HG02642 (cell line): ENCODE data around the gene SUPT16H.

Experiments used
- ATAC-seq: cut with Tn5 transposase; IDR thresholded peaks from one replicate; pipeline ENCODE4 v1.9.1; 2021; ENCODE audit warnings: mild to moderate bottlenecking; ENCODE audit not compliant: unreplicated experiment, poor library complexity

The SUPT16H gene

GRCh38 chr14:21369949-21370679 is 13.7 kb downstream of the SUPT16H start:
- ATAC-seq: no peak

- no peak for ATAC-seq
Observed at GRCh38 chr14:21367582-21368144, 16.2 kb downstream of the SUPT16H start.

GRCh38 chr14:21356511-21356910 is 27.3 kb downstream of the SUPT16H start:
- no peak for ATAC-seq

DNA sequence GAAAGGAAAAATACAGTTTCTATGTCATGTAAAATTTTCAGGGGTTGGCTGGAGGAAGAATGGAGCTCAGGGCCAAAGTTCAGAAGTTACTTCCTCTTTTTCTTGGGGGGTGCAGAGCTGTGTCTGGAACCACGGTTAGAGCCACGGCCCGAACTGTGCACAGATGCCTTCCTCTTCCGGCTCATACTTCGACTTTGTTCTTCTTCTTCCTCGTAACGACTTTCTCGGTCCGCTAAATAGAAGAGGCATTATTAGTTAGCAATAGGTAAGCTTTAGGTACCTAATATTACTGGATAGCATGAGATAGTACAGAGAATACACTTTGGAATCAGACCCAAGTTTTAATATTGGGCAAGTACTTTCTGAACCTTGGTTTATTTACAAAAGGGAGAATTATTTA is 31.2 kb downstream of the SUPT16H start:
- peak; percentile 57 for ATAC-seq

DNA sequence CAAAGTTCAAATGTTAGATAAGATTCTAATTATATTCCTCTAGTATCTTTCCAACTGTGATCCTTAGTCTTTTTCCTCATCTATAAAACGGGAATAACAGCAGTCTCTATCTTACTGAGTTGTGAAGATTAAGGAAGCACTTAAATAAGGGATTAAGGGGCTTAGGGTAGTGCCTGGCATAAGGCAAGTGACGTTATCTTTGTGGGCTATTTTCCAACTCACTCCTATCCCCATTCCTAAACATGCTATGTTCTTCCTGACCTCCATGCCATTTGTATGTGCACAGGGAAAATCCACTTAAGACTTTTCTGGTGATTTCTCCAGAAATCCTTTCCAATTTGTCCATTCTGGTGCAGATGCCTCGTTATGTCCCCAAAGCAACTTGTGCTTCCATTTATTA is 33.3 kb downstream of the SUPT16H start:
- no peak for ATAC-seq

DNA sequence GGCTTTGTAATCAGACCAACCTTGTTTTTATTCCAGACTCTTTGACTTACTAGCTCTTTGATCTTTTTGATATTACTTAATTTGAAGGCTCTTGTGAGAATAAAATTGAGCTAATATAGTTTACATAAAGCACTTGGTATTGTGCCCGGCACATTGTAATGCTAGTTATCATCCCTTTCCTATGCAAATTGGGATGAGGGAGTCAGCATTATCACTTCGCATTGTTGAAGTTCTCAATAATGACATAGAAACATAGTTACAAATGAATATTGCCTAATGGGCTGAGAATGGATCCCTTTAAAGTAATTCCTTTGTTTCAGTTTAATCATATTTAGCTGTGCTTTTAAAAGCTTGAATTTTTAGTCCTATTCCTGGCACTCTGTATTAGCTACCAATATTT is 36.6 kb downstream of the SUPT16H start:
- no peak for ATAC-seq

GRCh38 chr14:21346532-21347135 is 37.2 kb downstream of the SUPT16H start:
- no peak for ATAC-seq

DNA sequence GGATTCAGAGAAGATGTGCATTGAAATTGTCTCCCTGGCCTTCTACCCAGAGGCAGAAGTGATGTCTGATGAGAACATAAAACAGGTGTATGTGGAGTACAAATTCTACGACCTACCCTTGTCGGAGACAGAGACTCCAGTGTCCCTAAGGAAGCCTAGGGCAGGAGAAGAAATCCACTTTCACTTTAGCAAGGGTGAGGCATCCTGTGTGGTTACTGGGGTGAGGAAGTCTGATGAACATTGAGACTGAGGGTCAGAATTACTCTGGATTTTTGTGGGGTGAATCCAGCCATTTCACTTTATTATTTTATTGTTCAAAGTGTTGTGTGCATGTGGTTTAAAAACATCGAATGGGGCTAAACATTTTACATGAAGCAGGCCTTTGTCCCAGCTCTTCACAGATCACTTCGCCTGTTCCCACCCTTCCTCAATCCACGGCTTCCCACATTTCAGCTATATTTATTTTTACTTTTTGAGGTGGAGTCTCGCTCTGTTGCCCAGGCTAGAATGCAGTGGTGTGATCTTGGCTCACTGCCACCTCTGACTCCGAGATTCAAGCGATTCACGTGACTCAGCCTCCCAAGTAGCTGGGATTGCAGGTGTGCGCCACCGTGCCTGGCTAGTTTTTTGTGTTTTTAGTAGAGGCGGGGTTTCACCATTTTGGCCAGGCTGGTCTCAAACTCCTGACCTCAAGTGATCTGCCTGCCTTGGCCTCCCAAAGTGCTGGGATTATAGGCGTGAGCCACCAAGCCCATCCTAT is 40.6 kb downstream of the SUPT16H start:
- ATAC-seq: no peak

GRCh38 chr14:21334202-21334906 is 49.5 kb downstream of the SUPT16H start:
- ATAC-seq: no peak

- no peak for ATAC-seq
Observed at GRCh38 chr14:21332950-21333349, 50.9 kb downstream of the SUPT16H start.

GRCh38 chr14:21326972-21327371 is 56.8 kb downstream of the SUPT16H start:
- no peak for ATAC-seq

GRCh38 chr14:21322716-21323115 is 61.1 kb downstream of the SUPT16H start:
- ATAC-seq: no peak

DNA sequence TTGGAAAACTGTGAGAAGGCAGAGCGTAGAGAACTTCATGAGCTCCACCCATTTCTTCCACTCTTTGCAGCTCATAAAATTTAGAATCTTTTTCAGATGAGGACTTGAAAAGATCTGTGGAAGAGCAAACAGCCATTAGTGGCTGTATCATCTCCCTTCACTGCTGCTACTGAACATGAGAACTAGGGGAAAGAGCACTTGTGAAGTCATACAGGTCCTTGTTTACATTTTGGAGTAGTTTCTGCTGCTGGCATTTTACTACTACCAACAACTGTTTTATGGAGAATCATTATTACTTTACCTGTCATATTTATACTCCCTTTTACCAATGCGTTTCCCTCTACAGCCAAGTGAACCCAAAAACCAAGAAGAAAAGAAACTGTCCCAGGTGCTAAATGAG is 62.9 kb downstream of the SUPT16H start:
- no peak for ATAC-seq

GRCh38 chr14:21317398-21317797 is 66.4 kb downstream of the SUPT16H start:
- no peak for ATAC-seq

DNA sequence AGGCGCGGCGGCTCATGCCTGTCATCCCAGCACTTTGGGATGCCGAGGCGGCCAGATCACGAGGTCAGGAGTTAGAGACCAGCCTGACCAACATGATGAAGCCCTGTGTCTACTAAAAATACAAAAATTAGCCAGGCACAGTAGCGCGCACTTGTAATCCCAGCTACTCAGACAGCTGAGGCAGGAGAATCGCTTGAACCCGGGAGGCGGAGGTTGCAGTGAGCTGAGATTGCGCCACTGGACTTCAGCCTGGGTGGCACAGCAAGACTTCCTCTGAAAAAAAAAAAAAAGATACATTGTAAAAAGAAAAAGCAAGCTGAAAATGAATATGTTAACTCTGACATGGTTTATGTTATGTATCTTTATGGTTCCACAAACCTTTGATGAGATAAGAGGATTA is 70.3 kb downstream of the SUPT16H start:
- ATAC-seq: no peak

GRCh38 chr14:21311614-21312013 is 72.2 kb downstream of the SUPT16H start:
- no peak for ATAC-seq

DNA sequence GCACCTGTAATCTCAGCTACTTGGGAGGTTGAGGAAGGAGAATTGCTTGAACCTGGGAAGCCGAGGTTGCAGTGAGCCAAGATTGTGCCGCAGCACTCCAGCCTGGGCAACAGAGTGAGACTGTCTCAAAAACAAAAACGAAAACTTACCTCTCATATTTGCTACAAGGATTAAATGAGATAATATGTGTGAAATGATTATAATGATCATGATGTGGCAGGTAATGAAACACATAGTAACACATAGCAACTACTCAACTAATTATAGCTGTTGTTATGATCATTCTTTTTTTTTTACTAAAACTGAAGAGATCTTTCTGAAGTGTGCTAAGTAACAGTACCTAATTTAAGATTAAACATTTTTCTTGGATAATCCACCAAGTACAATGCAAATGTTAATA is 73.9 kb downstream of the SUPT16H start:
- ATAC-seq: no peak

- ATAC-seq: no peak
Observed at GRCh38 chr14:21309238-21309636, 74.6 kb downstream of the SUPT16H start.

DNA sequence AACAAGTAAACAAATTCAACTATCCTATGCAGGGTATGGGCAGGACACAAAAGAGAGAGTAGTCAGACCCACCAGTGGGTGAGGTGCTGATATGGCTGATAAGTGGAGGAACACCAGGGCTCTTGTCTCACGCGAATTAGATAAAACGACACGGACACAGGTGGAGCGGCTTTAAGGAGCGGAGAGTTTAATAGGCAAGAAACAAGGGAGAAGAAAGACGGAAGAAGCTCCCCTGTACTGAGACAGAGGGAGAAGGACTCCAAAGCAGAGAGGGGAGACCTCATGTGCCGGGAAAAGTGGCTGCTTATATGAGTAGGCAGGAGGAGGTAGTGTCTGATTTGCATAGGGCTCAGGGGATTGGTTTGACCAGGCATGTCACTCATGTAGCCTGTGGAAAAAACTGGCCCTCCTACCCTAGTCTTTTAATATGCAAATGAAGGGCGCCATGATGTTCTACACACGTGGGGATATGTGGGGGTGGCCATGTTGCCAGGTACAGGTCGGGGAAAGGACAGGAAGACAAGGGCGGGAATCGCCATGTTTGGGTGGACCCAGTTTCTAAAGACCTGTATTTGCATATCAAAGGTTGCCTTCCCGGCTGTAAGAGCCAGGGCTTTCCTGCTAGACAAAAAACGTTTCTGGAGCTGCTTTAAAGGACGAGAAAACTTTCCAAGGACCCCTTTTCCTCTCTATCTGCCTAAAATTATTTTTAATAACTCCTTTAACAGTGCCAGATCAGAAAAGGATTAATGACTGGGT is 75.2 kb downstream of the SUPT16H start:
- peak; percentile 90 for ATAC-seq

- ATAC-seq: peak; percentile 23
Observed at GRCh38 chr14:21308132-21308478, 75.7 kb downstream of the SUPT16H start.
